ENCODE results near the gene TCP10L. TPM values are rescaled to one million over a fixed set of nuclear protein-coding genes. Genes with fewer than 3 reads are reported as not detected.

Gene TCP10L
- total RNA-seq, 1 experiment from 2014 or later = not detected

DNA sequence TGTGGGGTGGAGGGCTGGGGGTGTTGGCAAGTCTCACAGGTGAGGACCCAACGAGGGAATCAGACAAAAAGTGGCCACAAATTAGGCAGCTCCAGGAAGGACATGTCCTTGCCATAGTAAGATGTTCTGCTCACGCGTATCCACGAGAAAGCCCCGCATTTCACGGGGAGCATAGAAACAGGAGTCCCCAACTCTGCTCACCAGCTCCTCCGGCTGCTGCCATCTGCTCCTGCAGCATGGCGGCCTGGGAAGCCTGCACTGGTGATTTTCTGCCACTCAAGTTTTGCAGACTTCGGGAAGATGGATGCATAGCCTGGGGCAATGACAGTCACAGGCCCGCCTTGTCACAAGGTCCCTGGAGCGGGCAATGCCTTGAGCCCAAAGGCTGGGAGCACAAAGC is 9.3 kb downstream of the TCP10L start:
- no peaks in the 10 kb centered on the region for H3K9me3 Mint-ChIP-seq (ENCODE audit: unreplicated experiment)
- POLR2A ChIA-PET = no interaction called here
- H3K27me3 Mint-ChIP-seq (ENCODE audit: insufficient read depth, unreplicated experiment) = no peaks in the 10 kb centered on the region
- CTCF ChIA-PET = no interaction called here
- no peaks in the 10 kb centered on the region for H3K9me3 ChIP-seq
- H3K27ac Mint-ChIP-seq (ENCODE audit: unreplicated experiment) = no peak overlapping the region
- no peak overlapping the region for H3K4me3 Mint-ChIP-seq (ENCODE audit: unreplicated experiment)
- TF ChIP-seq CTCF (IDR thresholded peaks at IDR 0.05; ENCODE audit: insufficient read depth in 1 of 2, low read depth in 1 of 2, low read length in 1 of 2, severe bottlenecking in 1 of 2, unreplicated experiment in 1 of 2) = no peak
- no peaks in the 10 kb centered on the region for H3K4me1 ChIP-seq
- no peak for DNase-seq
- intact Hi-C loops (cut with micrococcal nuclease; ENCODE audit: unreplicated experiment) = no loop called here
- no peaks in the 10 kb centered on the region for H3K36me3 Mint-ChIP-seq (ENCODE audit: insufficient read depth, unreplicated experiment)
- H3K4me3 ChIP-seq (ENCODE audit: low read depth, low read length) = no peak overlapping the region
- H3K27me3 ChIP-seq (replicated peaks; ENCODE audit: control insufficient read depth, insufficient read depth, low read length) = no peaks in the 10 kb centered on the region
- no peaks in the 10 kb centered on the region for H3K4me1 Mint-ChIP-seq (ENCODE audit: low read depth, unreplicated experiment)
- no TSS peak for BruUV-seq (replicated peaks)
- H3K36me3 ChIP-seq (ENCODE audit: control insufficient read depth, insufficient read depth, low read length) = no peaks in the 10 kb centered on the region

- no peaks in the 10 kb centered on the region for H3K9me3 Mint-ChIP-seq (ENCODE audit: unreplicated experiment)
- POLR2A ChIA-PET = no interaction called here
- TF ChIP-seq CTCF (IDR thresholded peaks at IDR 0.05; ENCODE audit: insufficient read depth in 1 of 2, low read depth in 1 of 2, low read length in 1 of 2, severe bottlenecking in 1 of 2, unreplicated experiment in 1 of 2) = no peak
These were observed 10.1 kb downstream of the TCP10L start for GRCh38 chr21:32574946-32575925.

DNA sequence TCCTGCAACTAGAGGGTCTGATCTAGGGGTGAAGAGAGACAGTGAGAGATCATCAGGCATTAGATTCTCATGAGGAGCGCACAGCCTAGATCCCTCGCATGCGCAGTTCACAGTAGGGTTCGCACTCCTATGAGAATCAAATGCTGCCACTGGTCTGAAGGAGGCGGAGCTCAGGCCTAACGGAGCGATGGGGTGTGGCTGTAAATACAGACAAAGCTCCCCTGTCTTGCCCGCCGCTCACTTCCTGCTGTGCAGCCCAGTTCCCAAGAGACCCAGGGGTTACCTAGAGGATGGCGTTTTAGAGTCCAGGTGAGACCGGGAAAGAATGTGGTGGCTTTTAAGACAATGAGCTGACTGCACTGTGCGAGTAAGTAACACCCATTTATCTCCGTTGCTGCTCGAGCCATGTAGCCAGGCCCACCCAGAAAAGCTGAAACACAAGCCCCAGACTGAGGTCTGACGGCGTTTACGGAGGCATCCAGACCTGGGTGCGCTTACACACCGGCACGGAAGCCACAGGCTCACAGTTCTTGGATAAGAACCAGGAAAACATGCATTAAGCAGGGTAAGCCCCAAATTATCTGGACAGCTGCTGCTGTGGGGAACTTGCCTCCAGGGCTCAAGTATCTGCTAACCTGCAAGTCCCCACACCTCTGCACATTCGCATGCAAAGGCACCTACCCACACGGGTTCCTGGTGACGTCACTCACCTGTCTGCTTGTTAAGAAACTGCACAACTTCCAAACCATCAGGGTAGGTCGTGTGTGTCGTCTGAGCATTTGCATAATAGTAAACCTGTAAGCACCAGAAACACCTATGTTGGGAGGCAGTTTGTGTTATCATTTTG is 12.5 kb downstream of the TCP10L start:
- no peaks in the 10 kb centered on the region for H3K27me3 Mint-ChIP-seq (ENCODE audit: insufficient read depth, unreplicated experiment)
- no peak for DNase-seq
- intact Hi-C loops (cut with micrococcal nuclease; ENCODE audit: unreplicated experiment) = no loop called here
- no peaks in the 10 kb centered on the region for H3K4me1 Mint-ChIP-seq (ENCODE audit: low read depth, unreplicated experiment)
- no peak overlapping the region for H3K4me3 ChIP-seq (ENCODE audit: low read depth, low read length)
- no peaks in the 10 kb centered on the region for H3K27me3 ChIP-seq (replicated peaks; ENCODE audit: control insufficient read depth, insufficient read depth, low read length)
- no peak for TF ChIP-seq CTCF (IDR thresholded peaks at IDR 0.05; ENCODE audit: insufficient read depth in 1 of 2, low read depth in 1 of 2, low read length in 1 of 2, severe bottlenecking in 1 of 2, unreplicated experiment in 1 of 2)
- POLR2A ChIA-PET = no interaction called here
- no peaks in the 10 kb centered on the region for H3K9me3 Mint-ChIP-seq (ENCODE audit: unreplicated experiment)
- no peaks in the 10 kb centered on the region for H3K36me3 Mint-ChIP-seq (ENCODE audit: insufficient read depth, unreplicated experiment)
- CTCF ChIA-PET = no interaction called here
- H3K27ac Mint-ChIP-seq (ENCODE audit: unreplicated experiment) = no peak overlapping the region
- H3K36me3 ChIP-seq (ENCODE audit: control insufficient read depth, insufficient read depth, low read length) = no peaks in the 10 kb centered on the region
- no peak overlapping the region for H3K4me3 Mint-ChIP-seq (ENCODE audit: unreplicated experiment)
- H3K4me1 ChIP-seq = peaks cover 5% of the 10 kb centered on the region; the same call in 1 of the 2 replicates
- BruUV-seq (replicated peaks) = no TSS peak
- H3K9me3 ChIP-seq = no peaks in the 10 kb centered on the region

More at GRCh38 chr21:32574946-32575925, 10.1 kb downstream of the TCP10L start:
- no peaks in the 10 kb centered on the region for H3K27me3 ChIP-seq (replicated peaks; ENCODE audit: control insufficient read depth, insufficient read depth, low read length)
- no peak for DNase-seq
- Mint-ChIP-seq H3K36me3 (ENCODE audit: insufficient read depth, unreplicated experiment) (no peaks in the 10 kb centered on the region), H3K4me1 (ENCODE audit: low read depth, unreplicated experiment) (no peaks in the 10 kb centered on the region), H3K27ac (ENCODE audit: unreplicated experiment) (no peak overlapping the region), H3K4me3 (ENCODE audit: unreplicated experiment) (no peak overlapping the region), H3K27me3 (ENCODE audit: insufficient read depth, unreplicated experiment) (no peaks in the 10 kb centered on the region)
- CTCF ChIA-PET = no interaction called here
- H3K4me3 ChIP-seq (ENCODE audit: low read depth, low read length) = no peak overlapping the region
- BruUV-seq (replicated peaks) = no TSS peak
- no peaks in the 10 kb centered on the region for H3K36me3 ChIP-seq (ENCODE audit: control insufficient read depth, insufficient read depth, low read length)
- peaks cover under 1% of the 10 kb centered on the region; the same call in 1 of the 2 replicates for H3K4me1 ChIP-seq
- no peaks in the 10 kb centered on the region for H3K9me3 ChIP-seq
- intact Hi-C loops (cut with micrococcal nuclease; ENCODE audit: unreplicated experiment) = no loop called here

Measured in Caco-2 (cell line).